K562 (cell line): ENCODE measurements around the gene CLDN2. TPM values are rescaled to one million over a fixed set of nuclear protein-coding genes. Genes with fewer than 3 reads are reported as not detected.

Source experiments
- ATAC-seq: fragments of 200-7000 bp; cut with Tn5 transposase; 3 replicates; pipeline ENCODE4 v1.9.1; 2020; ENCODE audit warnings: moderate library complexity
- BruUV-seq: library from RNA; stranded (reverse); fragments of 400-500 nt; replicated peaks from 2 replicates; lab custom pipeline; 2021; lab: Mats Ljungman, UMichigan
- CTCF ChIA-PET: fragments of 300-600 bp; formaldehyde crosslinking; extraction: SDS; loops from one replicate; lab custom pipeline; 2021; ENCODE audit warnings: low intra/inter-chr PET ratio; lab: Yijun Ruan, JAX
- POLR2A ChIA-PET: fragments of 300-600, 350-650 bp; sonication (Branson Sonifier 250); formaldehyde crosslinking; extraction: SDS; loops from one replicate; lab custom pipeline; 2021; ENCODE audit warnings: antibody characterized with exemption, inconsistent platforms; lab: Yijun Ruan, JAX
- DNase-seq, 4 experiments: peaks; one replicate each; pipeline versions ENCODE4 v3.0.0 to v3.0.0-alpha.2; 2011 to 2018; ENCODE audit warnings: low spot score in 3 of 4, mixed read lengths in 3 of 4; ENCODE audit errors: extremely low read depth in 1 of 4
- FAIRE-seq: peaks from 2 replicates; lab custom pipeline; 2011; peaks lifted over from hg19 to GRCh38; lab: Jason Lieb, UNC
- H2AFZ ChIP-seq: 2 replicates; pipeline ENCODE4 v1.6.0; 2011; ENCODE audit warnings: low read depth, low read length, control low read depth, inconsistent platforms
- H3K27ac ChIP-seq: fragments of 200-600 bp; 3 replicates; pipeline ENCODE4 v1.8.0; 2011; ENCODE audit warnings: low read depth, mild to moderate bottlenecking, control low read depth, inconsistent platforms, low read length, moderate library complexity, mixed read lengths; ENCODE audit errors: extremely low read depth
- H3K27me3 ChIP-seq, 2 experiments: fragments of 300-600 bp in 1 of 2; 2 replicates in 1 of 2; 3 replicates in 1 of 2; pipeline versions ENCODE4 v1.6.0 to v1.8.0; 2011; ENCODE audit warnings: inconsistent platforms in 2 of 2, low read length in 2 of 2, mild to moderate bottlenecking in 1 of 2, mixed read lengths in 1 of 2, moderate library complexity in 1 of 2; ENCODE audit not compliant: control insufficient read depth in 2 of 2, insufficient read depth in 2 of 2
- H3K36me3 ChIP-seq: fragments of 300-600 bp; 3 replicates; pipeline ENCODE4 v1.8.0; 2011; ENCODE audit warnings: mild to moderate bottlenecking, low read length, inconsistent platforms; ENCODE audit not compliant: control insufficient read depth, insufficient read depth
- H3K4me1 ChIP-seq, 2 experiments: fragments of 200-600 bp in 1 of 2; replicated peaks in 1 of 2; 2 replicates in 1 of 2; 3 replicates in 1 of 2; pipeline versions ENCODE4 v1.5.1 to v1.8.0; 2011; ENCODE audit warnings: inconsistent platforms in 2 of 2, low read length in 2 of 2, mild to moderate bottlenecking in 1 of 2, mixed read lengths in 1 of 2, moderate library complexity in 1 of 2; ENCODE audit not compliant: control insufficient read depth in 2 of 2, insufficient read depth in 2 of 2
- H3K4me2 ChIP-seq: 2 replicates; pipeline ENCODE4 v1.6.1; 2011; ENCODE audit warnings: low read length, control low read depth, inconsistent platforms, mixed read lengths; ENCODE audit not compliant: insufficient read depth
- H3K4me3 ChIP-seq: fragments of 200-600 bp; sonication (generic), shearing (Covaris generic); 2 replicates; pipeline ENCODE4 v1.5.1; 2016; ENCODE audit warnings: control low read depth, inconsistent platforms
- H3K79me2 ChIP-seq: fragments of 200-600 bp; 3 replicates; pipeline ENCODE4 v1.8.0; 2011; ENCODE audit warnings: low read length, inconsistent platforms; ENCODE audit not compliant: control insufficient read depth, insufficient read depth
- H3K9ac ChIP-seq, 2 experiments: 2 replicates each; pipeline versions ENCODE4 v1.6.0 to v1.6.1; 2011; ENCODE audit warnings: low read depth in 2 of 2, low read length in 2 of 2, control low read depth in 1 of 2, inconsistent platforms in 1 of 2, mild to moderate bottlenecking in 1 of 2, mixed read lengths in 1 of 2; ENCODE audit not compliant: insufficient read depth in 1 of 2
- H3K9me1 ChIP-seq: one replicate; pipeline ENCODE4 v1.6.0; 2011; ENCODE audit warnings: inconsistent platforms, mild to moderate bottlenecking, low read length, moderate library complexity; ENCODE audit not compliant: control insufficient read depth, insufficient read depth
- H3K9me3 ChIP-seq: replicated peaks from 2 replicates; pipeline ENCODE4 v1.5.1; 2011; ENCODE audit warnings: low read depth, low read length, inconsistent platforms; ENCODE audit not compliant: control insufficient read depth, insufficient read depth
- H4K20me1 ChIP-seq: replicated peaks from 2 replicates; pipeline ENCODE4 v1.6.1; 2011; ENCODE audit warnings: low read length, inconsistent platforms, mixed read lengths; ENCODE audit not compliant: control insufficient read depth, insufficient read depth
- BRCA1 ChIP-seq, 2 experiments: fragments of 450-650 bp in 1 of 2; sonication (generic) in 1 of 2; formaldehyde crosslinking in 1 of 2; IDR thresholded peaks; 2 replicates each; pipeline versions ENCODE4 v1.5.0 to v1.6.1; 2017 to 2020; ENCODE audit warnings: mild to moderate bottlenecking in 1 of 2, missing genetic modification reagents in 1 of 2
- EHMT2 ChIP-seq: fragments of 450-650 bp; IDR thresholded peaks from 2 replicates; pipeline ENCODE4 v1.6.1; 2018; ENCODE audit warnings: antibody characterized with exemption
- HMGXB4 ChIP-seq: sonication (generic); formaldehyde crosslinking; IDR thresholded peaks from 2 replicates; pipeline ENCODE4 v1.8.1; 2023; ENCODE audit warnings: mild to moderate bottlenecking, missing genetic modification reagents
- MCM7 ChIP-seq, 2 experiments: fragments of 450-650 bp; IDR thresholded peaks; 2 replicates each; pipeline ENCODE4 v1.6.1; 2016 to 2018
- NR3C1 ChIP-seq: sonication (generic); formaldehyde crosslinking; IDR thresholded peaks from 2 replicates; pipeline ENCODE4 v1.8.1; 2022; ENCODE audit warnings: missing genetic modification reagents
- RUNX1 ChIP-seq: sonication (generic); IDR thresholded peaks from 2 replicates; pipeline ENCODE4 v1.6.1; 2016; ENCODE audit warnings: antibody characterized with exemption, low read depth
- SOX6 ChIP-seq: fragments of 450-650 bp; IDR thresholded peaks from 2 replicates; pipeline ENCODE4 v1.6.1; 2014; ENCODE audit warnings: mild to moderate bottlenecking
- ZNF224 ChIP-seq: sonication (generic); formaldehyde crosslinking; IDR thresholded peaks from 2 replicates; pipeline ENCODE4 v1.8.0; 2022; ENCODE audit warnings: mild to moderate bottlenecking, missing genetic modification reagents
- WGBS: fragments of 100-300 bp; shearing (Covaris generic); methylation state at CpG from one replicate; pipeline ENCODE4 v1.1.6; 2016; ENCODE audit warnings: low coverage, mixed read lengths; ENCODE audit not compliant: insufficient coverage; ENCODE audit errors: missing lambda C conversion rate; 5-methylcytosine and 5-hydroxymethylcytosine counted together
- in situ Hi-C: fragments of 300-500 bp; cut with MboI; formaldehyde crosslinking; loops from 4 replicates; pipeline ENCODE4 v1.15.0; 2018; ENCODE audit warnings: inconsistent platforms, mixed read lengths
- intact Hi-C: fragments of 100-400 bp; cut with micrococcal nuclease; formaldehyde crosslinking; loops from 2 replicates; pipeline ENCODE4 v1.14.2; 2022
- polyA plus RNA-seq, 8 experiments: library from polyadenylated mRNA; depleted of rRNA in 4 of 8; stranded (reverse) in 5 of 8; unstranded in 3 of 8; fragments of >200 nt; fragmentation: Nextera tagmentation in 2 of 8; fragmentation: Illumina TruSeq in 1 of 8; extraction: Ambion mirVana in 2 of 8; extraction: Trizol in 1 of 8; gene quantifications; 2 replicates each; pipeline versions ENCODE4 v1.2.1 to v1.2.3, GENCODE V29; 2011 to 2014; ENCODE audit warnings: inconsistent platforms in 1 of 8, missing spikeins in 1 of 8
- total RNA-seq, 7 experiments: library from RNA; depleted of rRNA in 6 of 7; stranded (reverse); fragments of >200 nt in 6 of 7; fragmentation: Illumina TruSeq in 2 of 7; extraction: Trizol in 2 of 7; gene quantifications; 2 replicates each; pipeline versions ENCODE4 v1.2.1 to v1.2.3, GENCODE V29; 2011 to 2021; ENCODE audit warnings: low replicate concordance in 1 of 7

The CLDN2 gene
- total and polyA plus RNA-seq, 9 of the 15 experiments (the other 6 are each of a cell fraction or from before 2014, with no cell fraction given), result not detected

- H3K4me3 ChIP-seq, result no peak overlapping the region
- TF ChIP-seq BRCA1 (IDR thresholded peaks at IDR 0.05) (no peak), BRCA1 (CRISPR knock-in tag; IDR thresholded peaks at IDR 0.05) (no peak), SOX6 (no peak), RUNX1 (no peak), EHMT2 (no peak), NR3C1 (CRISPR knock-in tag) (no peak), HMGXB4 (CRISPR knock-in tag) (no peak), MCM7 (IDR thresholded peaks at IDR 0.05) (no peak), ZNF224 (CRISPR knock-in tag) (no peak)
- H3K9me1 ChIP-seq, result no peaks in the 10 kb centered on the region
- H3K79me2 ChIP-seq, result no peaks in the 10 kb centered on the region
- no TSS peak for BruUV-seq
- ChIA-PET POLR2A (no interaction called here), CTCF (interaction anchor here (0.8 to 0.9 kb wide), 2 partner anchors 54 to 58 kb away, joined by 3 read pairs; no protein-coding TSS in a partner anchor)
- H3K4me2 ChIP-seq, result no peak overlapping the region
- no peaks in the 10 kb centered on the region for H3K27me3 ChIP-seq
- in situ Hi-C loops, result no loop called here
- H3K9ac ChIP-seq, result no peak overlapping the region
- H3K4me1 ChIP-seq, result no peaks in the 10 kb centered on the region
- H3K27ac ChIP-seq, result no peak overlapping the region
- no peaks in the 10 kb centered on the region for H4K20me1 ChIP-seq
- no peaks in the 10 kb centered on the region for H3K36me3 ChIP-seq
- 0% methylated on average over 2 of the region's 2 CpGs for WGBS
- intact Hi-C loops, result loop anchor here (2.0 kb wide), 1 partner anchor 58 kb away; no protein-coding TSS in a partner anchor
- no peak for DNase-seq
- H2AFZ ChIP-seq, result no peak overlapping the region
- ATAC-seq, result no peak
- H3K9me3 ChIP-seq, result no peaks in the 10 kb centered on the region
- no peak for FAIRE-seq
These were observed 32.3 kb downstream of the CLDN2 start for GRCh38 chrX:106952538-106952937.
